MCF 10A (cell line): ENCODE data around the gene PTPN13. TPM values are rescaled to one million over a fixed set of nuclear protein-coding genes. Genes with fewer than 3 reads are reported as not detected.
A peak's percentile ranks its signal among the peaks of the same experiment; 100 is the strongest.

Experiments used
- BruUV-seq: library from RNA; stranded (reverse); fragments of 400-500 nt; replicated peaks from 2 replicates; lab custom pipeline; 2021; lab: Mats Ljungman, UMichigan
- CTCF ChIA-PET: fragments of 300-600 bp; sonication (Branson Sonifier 250); formaldehyde crosslinking; extraction: SDS; loops from one replicate; lab custom pipeline; 2021; ENCODE audit warnings: antibody characterized with exemption, inconsistent platforms; lab: Yijun Ruan, JAX
- POLR2A ChIA-PET: fragments of 300-600, 350-650 bp; sonication (Branson Sonifier 250); formaldehyde crosslinking; extraction: SDS; loops from one replicate; lab custom pipeline; 2020; ENCODE audit warnings: antibody characterized with exemption, inconsistent platforms; lab: Yijun Ruan, JAX
- DNase-seq: peaks from one replicate; pipeline ENCODE4 v3.0.0-alpha.2; 2018; ENCODE audit not compliant: unreplicated experiment
- H3K27ac Mint-ChIP-seq: one replicate; pipeline ENCODE4 v1.8.0; 2022; ENCODE audit warnings: mild to moderate bottlenecking, low read depth, mixed read lengths; ENCODE audit not compliant: unreplicated experiment
- H3K27me3 Mint-ChIP-seq: one replicate; pipeline ENCODE4 v1.8.0; 2022; ENCODE audit warnings: mixed read lengths; ENCODE audit not compliant: insufficient read depth, unreplicated experiment
- H3K36me3 Mint-ChIP-seq: one replicate; pipeline ENCODE4 v1.8.0; 2022; ENCODE audit warnings: mild to moderate bottlenecking, moderate library complexity, mixed read lengths; ENCODE audit not compliant: insufficient read depth, unreplicated experiment
- H3K4me1 Mint-ChIP-seq: one replicate; pipeline ENCODE4 v1.8.0; 2022; ENCODE audit warnings: mixed read lengths; ENCODE audit not compliant: insufficient read depth, unreplicated experiment
- H3K4me3 Mint-ChIP-seq: one replicate; pipeline ENCODE4 v1.8.0; 2022; ENCODE audit warnings: mild to moderate bottlenecking, moderate library complexity, mixed read lengths; ENCODE audit not compliant: unreplicated experiment
- H3K9me3 Mint-ChIP-seq: one replicate; pipeline ENCODE4 v1.8.0; 2022; ENCODE audit warnings: mixed read lengths; ENCODE audit not compliant: unreplicated experiment
- CTCF ChIP-seq: fragments of 200-600 bp; IDR thresholded peaks from one replicate; pipeline ENCODE4 v1.8.0; 2022; ENCODE audit warnings: antibody characterized with exemption, mild to moderate bottlenecking; ENCODE audit not compliant: unreplicated experiment
- intact Hi-C: fragments of 100-400 bp; cut with micrococcal nuclease; formaldehyde crosslinking; loops from 2 replicates; pipeline ENCODE4 v1.14.1; 2022
- total RNA-seq: library from RNA; stranded (reverse); gene quantifications from 2 replicates; pipeline ENCODE4 v1.2.3, GENCODE V29; 2022

Gene PTPN13
- total RNA-seq, 1 experiment from 2014 or later, result 28.3 TPM

DNA sequence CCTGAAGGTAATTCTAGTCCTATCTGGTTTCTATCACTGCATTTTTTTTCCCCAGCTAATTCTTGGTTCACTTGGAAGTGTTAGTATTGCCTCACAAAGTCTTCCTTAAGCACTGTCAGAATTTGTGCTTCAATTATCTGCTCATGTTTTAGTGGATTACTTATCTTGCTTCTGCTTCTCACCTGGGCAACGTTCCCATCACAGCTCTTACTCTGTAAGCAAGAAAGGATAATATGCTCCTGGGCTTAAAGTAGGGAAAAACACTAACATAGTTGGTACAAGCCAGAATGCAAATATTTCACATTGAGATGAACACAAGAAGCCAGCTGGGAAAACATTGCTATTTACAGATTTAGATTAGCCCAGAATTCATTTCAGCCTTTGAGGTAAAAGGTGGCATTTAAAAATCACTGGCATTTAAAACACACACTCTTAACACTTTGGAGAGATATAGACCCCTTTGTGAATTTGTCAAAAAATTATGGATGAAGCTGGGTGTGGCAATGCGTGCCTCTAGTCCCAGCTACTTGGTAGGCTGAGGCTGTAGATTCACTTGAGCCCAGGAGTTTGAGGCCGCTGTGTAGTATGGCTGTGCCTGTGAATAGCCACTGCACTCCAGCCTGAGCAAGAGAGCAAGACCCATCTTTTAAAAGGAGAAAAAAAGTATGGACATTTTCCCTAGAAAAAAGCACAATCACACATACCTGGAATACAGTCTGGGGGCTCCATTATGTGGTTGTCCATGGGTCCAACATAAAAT is 6.6 kb upstream of the PTPN13 start:
- no TSS peak for BruUV-seq
- Mint-ChIP-seq H3K27me3 (no peaks in the 10 kb centered on the region), H3K4me3 (no peak overlapping the region), H3K9me3 (no peaks in the 10 kb centered on the region), H3K36me3 (no peaks in the 10 kb centered on the region), H3K4me1 (peaks cover 38% of the 10 kb centered on the region), H3K27ac (peak overlapping the region; percentile 39)
- no peak for DNase-seq
- TF ChIP-seq CTCF, result no peak
- intact Hi-C loops, result no loop called here
- ChIA-PET POLR2A (interaction anchor here (0.7 to 8.7 kb wide), 14 partner anchors 7 to 420 kb away, joined by 3 to 182 read pairs (median 4); partner anchors contain the start of gene PTPN13), CTCF (interaction anchor here (0.6 to 3.5 kb wide), 5 partner anchors 8 to 200 kb away, joined by 3 to 19 read pairs (median 4); no protein-coding TSS in a partner anchor)

DNA sequence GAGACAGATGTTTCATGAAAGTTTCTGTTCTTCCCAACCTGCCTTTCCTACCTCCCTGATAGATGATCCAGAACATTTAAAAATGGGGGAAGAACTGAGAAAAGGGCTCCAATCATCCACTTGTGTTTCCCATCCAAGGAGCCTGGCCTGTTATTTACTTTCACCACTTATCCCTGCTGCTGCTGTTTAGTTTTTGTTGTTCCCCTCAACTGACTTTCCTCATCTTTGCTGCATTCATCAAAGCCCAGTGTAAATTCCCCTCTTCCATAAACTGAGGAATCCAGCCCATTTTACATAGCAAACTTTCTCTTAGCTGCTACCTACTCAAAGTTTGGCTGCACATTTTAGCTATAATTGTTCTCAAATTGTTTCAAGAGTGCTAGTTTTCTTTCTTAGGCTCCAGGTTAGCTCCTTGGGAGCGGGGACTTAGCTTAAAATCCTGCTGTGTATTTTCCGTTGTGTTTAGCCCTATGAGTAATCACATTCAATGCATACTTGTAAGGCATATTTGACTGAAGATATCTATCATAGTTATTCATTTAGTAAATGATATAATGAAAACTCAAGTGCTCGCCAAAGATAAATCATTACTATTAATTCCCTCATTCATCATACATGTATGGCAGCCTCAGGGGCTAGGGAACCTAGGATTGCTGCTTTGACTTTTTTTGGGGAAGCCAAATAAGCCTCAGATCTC is 1.4 kb upstream of the PTPN13 start:
- POLR2A ChIA-PET, result interaction anchor here (0.6 to 7.5 kb wide), 13 partner anchors 8 to 302 kb away, joined by 3 to 182 read pairs (median 4); no protein-coding TSS in a partner anchor
- H3K4me1 Mint-ChIP-seq, result peaks cover 31% of the 10 kb centered on the region
- BruUV-seq, result no TSS peak
- no peak for DNase-seq
- H3K9me3 Mint-ChIP-seq, result no peaks in the 10 kb centered on the region
- no peak for TF ChIP-seq CTCF
- intact Hi-C loops, result loop anchor here (5.0 to 10.0 kb wide), 2 partner anchors 35 to 162 kb away; no protein-coding TSS in a partner anchor
- no peaks in the 10 kb centered on the region for H3K27me3 Mint-ChIP-seq
- H3K36me3 Mint-ChIP-seq, result peaks cover 6% of the 10 kb centered on the region
- CTCF ChIA-PET, result interaction anchor here (0.6 to 4.5 kb wide), 8 partner anchors 7 to 302 kb away, joined by 3 to 28 read pairs (median 4); no protein-coding TSS in a partner anchor
- peak overlapping the region; percentile 90 for H3K27ac Mint-ChIP-seq
- H3K4me3 Mint-ChIP-seq, result peak overlapping the region; percentile 97

GRCh38 chr4:86594559-86595425 is 677 bp downstream of the PTPN13 start:
- no peaks in the 10 kb centered on the region for H3K27me3 Mint-ChIP-seq
- H3K27ac Mint-ChIP-seq, result peak overlapping the region; percentile 90
- POLR2A ChIA-PET, result interaction anchor here (0.6 to 7.5 kb wide), 48 partner anchors 8 to 619 kb away, joined by 3 to 182 read pairs (median 4); partner anchors contain the start of gene C4orf36
- CTCF ChIA-PET, result interaction anchor here (0.6 to 4.5 kb wide), 20 partner anchors 8 to 524 kb away, joined by 3 to 28 read pairs (median 4); no protein-coding TSS in a partner anchor
- peak; percentile 71 for DNase-seq
- H3K36me3 Mint-ChIP-seq, result peaks cover 6% of the 10 kb centered on the region
- peak overlapping the region; percentile 97 for H3K4me3 Mint-ChIP-seq
- TF ChIP-seq CTCF, result no peak
- no peaks in the 10 kb centered on the region for H3K9me3 Mint-ChIP-seq
- intact Hi-C loops, result loop anchor here (1.0 to 10.0 kb wide), 5 partner anchors 37 to 301 kb away; no protein-coding TSS in a partner anchor
- peaks cover 31% of the 10 kb centered on the region for H3K4me1 Mint-ChIP-seq
- no TSS peak for BruUV-seq
